ENCODE data around the gene MEIS3. TPM values are rescaled to one million over a fixed set of nuclear protein-coding genes. Genes with fewer than 3 reads are reported as not detected.
"Not testable (repeated sequence)": the region's sequence is repeated elsewhere in the genome, so short reads cannot be mapped to it uniquely, and the experiment has no call there.

The MEIS3 gene
- total RNA-seq, 1 donor from 2014 or later: 104 TPM

DNA sequence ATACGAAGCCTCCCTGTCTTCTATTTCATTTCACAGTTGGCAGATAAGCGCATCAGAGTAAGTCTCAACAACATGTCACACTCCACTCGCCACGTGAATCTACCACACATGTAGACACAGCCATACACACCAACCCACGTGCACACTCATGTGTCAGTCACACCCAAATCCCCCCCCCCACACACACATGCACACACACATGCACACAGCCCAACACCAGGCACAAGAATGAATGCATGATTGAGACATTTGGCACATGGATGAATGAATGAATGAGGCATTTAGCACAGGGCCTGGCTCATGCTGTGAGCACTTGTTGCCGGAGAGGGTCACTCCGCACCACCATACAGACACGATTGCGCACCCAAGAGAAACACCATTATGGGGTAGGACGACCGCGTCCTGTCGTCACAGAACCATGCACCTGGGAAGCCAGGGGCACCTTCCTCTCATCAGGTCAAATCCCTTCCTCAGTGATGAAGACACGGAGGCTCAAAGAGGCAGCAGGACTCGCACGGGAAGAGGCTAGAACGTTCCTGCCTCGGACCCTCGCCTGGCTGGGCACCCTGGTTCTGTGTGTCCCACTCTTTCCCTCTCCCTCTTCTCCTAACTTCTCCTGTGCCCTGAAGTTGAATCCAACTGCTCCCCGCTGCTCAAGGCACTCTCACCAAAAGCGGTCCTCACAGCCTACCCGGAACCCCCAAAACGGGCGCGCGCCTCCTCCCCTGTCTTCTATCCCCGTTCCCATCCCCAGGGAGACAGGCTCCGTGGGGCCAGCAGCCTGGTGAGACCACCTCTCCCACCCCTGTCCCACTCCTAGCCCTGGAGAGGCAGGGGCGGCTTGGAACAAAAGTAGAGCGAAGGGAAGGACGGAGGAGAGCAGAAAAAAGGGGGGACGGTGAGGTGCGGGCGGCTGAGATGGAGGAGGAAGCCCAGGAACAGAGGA is 1.3 kb downstream of the MEIS3 start:
- no peak for FAIRE-seq

DNA sequence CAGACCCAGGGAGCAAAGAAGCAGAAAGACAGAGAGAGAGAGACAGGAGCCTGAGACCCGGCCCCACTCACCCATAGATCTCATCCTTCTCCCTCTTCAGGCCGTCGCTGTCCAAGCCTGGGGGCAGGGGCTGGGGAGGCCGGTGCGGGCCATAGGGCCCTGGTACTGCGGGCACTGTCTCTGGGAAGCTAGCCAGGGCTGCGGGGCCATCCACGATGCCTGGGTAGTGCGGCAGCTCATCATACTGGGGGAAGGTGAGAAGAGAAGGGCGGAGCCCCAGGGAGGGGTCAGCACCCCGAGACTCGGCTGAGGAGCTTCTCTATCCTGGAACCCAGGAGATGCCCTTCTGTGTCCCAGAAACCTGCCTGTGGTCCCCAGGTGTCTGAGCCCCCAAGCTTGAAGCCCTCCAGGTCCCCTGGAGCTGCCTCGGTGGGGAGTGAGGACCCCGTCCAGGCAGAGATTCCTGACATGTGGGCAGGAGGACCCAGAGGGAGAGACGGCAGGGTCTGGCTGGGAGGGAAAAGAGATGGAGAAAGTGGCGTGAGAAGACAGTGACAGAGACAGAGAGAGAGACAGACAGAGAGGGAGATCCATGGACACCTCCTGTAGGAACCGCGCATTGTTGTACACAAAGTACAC is 2.1 kb downstream of the MEIS3 start:
- no peak for FAIRE-seq
- no peak for DNase-seq (ENCODE audit: low spot score in 2 of 2)

More for the DNA sequence above, 1.3 kb downstream of the MEIS3 start:
- no peak for DNase-seq (ENCODE audit: low spot score in 2 of 2)

DNA sequence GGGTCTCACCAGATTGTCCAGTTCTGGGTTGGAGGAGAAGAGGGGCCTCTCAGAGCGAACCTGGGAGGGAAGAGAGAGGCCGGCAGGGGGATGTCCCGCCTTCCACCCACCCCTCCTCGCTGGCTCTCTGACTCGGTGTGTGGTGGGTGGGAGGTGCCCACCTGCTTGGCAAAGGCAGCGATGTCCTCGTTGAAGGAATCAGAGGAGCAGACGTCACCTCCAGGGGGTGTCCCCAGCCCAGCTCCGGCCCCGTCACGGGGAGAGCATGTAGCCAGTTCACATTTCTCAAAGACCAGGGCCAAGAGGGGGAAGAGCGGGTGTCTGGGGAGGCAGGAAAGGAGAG is 2.7 kb downstream of the MEIS3 start:
- no peak for DNase-seq (ENCODE audit: low spot score in 2 of 2)
- no peak for FAIRE-seq

DNA sequence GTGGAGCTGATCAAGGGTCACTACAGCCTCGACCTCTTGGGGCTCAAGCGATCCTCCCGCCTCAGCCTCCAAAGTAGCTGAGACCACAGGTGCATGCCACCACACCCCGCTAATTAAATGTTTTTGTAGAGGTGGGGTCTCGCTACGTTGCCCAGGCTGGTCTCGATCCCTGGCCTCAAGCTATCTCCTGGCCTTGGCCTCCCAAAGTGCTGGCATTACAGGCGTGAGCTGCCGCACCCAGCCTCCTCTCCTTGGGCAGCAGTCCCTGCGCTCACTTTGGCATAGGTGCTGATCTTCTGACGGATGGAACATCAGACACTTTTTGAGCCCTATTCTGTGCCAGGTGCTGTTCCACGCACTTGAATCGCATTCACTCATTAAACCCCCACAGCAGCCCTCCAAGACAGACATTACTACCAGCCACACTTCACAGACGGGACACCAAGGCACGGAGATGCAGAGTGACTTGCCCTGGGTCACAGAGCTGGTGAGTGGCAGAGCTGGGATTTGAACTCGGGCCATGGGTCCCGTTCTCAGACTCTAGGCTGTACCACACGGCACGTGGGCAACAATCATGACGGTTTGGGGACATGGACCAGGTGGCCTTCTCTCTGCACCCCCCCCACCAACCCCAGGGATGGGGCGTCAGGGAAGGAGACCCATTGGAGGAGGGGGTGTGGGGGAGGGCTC is 3.2 kb downstream of the MEIS3 start:
- FAIRE-seq: no peak

DNA sequence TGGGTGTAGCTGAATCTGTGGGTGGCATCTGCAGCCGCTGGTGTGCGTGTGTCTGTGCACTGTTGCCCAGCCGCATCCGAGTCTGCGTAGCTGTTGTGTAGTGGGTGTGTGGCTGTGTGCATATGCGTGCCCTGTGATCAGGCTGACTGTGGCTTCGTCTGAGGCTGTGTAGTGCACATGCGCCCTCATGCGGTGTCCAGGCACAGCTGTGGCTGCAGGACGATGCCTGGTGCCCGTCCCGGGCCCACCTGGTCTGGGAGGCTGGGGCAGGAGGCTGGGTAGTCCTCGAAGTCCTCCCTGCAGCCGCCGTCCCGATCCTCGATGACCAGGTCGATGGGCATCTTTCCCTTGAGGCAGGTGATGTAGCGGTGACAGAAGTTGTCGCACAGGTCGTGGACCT is 4.9 kb downstream of the MEIS3 start:
- FAIRE-seq (no peak), DNase-seq (ENCODE audit: low spot score in 2 of 2) (no peak)

More for the DNA sequence above, 3.2 kb downstream of the MEIS3 start:
- no peak for DNase-seq (ENCODE audit: low spot score in 2 of 2)

DNA sequence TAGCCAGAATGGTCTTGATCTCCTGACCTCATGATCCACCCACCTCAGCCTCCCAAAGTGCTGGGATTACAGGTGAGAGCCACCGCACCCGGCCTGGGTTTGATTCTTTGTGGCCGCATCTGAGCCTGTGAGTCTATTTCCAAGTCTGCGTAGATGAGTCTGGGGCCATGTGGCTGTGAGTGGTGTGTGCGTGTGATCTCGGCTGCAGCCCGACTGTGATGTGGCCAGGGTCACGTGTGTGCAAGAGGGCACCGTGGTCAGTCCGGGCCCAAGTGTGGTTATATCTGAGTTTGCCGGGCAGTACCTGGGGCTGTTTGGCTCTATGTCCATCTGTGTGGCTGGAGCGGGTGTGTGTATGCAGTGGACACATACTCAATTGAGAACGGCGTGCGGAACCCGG is 5.4 kb downstream of the MEIS3 start:
- no peak for FAIRE-seq
- DNase-seq (ENCODE audit: low spot score in 2 of 2): no peak

DNA sequence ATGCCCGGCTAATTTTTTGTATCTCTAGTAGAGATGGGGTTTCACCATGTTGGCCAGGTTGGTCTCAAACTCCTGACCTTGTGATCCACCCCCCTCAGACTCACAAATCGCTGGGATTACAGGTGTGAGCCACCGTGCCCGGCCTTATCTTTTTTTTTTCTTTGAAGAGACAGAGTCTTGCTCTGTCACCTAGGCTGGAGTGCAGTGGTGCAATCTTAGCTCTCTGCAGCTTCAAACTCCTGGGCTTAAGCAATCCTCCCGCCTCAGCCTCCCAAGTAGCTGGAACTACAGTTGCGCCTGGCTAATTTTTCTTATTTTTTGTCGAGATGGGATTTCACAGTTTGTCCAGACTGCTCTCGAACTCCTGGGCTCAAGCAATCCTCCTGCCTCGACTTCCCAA is 7.6 kb downstream of the MEIS3 start:
- not testable (repeated sequence) for FAIRE-seq; DNase-seq (ENCODE audit: low spot score in 2 of 2)

DNA sequence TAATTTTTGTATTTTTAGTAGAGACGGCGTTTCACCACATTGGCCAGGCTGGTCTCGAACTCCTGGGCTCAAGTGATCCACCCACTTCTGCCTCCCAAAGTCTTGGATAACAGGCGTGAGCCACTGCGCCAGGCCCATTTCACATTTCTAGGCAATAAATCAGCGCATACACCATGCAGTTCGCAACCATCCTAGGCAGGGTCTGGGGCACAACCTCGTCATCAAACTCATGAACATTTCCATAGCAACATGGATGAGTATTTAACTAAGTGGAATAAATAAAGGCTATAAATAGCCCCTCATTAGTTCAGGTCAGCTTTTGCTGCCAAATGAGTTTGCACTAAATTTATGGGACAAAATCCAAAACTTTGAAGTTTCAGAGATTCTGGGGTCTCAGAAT is 8.2 kb downstream of the MEIS3 start:
- no peak for FAIRE-seq
- DNase-seq (ENCODE audit: low spot score in 2 of 2): no peak

DNA sequence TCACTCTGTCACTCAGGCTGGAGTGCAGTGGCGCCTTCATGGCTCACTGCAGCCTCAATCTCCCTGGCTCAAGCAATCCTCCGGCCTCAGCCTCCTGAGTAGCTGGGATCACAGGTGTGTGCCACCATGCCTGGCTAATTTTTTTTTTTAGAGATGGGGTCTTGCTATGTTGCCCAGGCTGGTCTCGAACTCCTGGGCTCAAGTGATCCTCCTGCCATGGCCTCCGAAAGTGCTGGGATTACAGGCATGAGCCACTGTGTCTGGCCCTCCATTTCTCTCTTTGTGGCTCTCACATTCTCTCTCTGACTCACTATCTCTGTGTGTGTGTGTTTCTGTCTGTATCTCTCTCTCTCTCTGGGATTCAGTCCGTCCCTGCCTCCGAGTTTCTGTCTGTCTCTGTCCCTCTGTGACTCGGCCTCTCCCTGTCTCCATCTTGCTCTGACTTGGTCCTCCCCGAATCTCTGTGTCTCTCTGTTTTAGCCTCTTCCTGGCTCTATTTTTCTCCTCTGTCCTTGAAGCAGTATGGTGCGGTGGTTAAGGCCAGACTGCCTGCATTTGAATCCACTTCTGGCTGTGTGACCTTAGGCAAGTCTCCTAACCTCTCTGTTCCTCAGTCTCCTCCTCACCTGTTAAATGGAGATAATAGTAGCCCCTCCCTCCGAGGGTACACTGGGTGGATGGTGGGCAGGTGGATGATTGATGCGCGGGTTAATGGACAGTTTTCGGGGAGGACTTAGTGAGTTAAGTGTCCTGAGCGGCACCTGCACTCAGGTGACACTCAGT is 11.0 kb downstream of the MEIS3 start:
- no peak for FAIRE-seq
- no peak for DNase-seq (ENCODE audit: low spot score in 2 of 2)

DNA sequence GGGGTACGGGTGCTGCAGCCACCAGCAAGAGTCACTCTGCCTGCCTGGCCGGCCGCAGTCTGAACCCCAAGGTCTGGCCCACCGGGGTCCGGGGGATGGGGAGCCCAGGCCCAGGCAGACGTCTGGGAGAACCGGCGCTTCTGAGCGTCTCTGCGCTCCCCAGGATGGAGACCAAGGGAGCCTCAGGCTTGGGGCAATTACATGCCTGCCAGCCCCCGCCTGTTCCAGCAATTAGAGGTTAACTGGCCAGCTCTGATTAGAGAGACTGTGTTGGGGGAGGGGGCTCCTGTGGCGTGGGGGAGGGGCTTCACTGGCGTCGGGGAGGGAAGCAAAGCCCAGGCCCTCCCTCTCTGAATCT is 11.9 kb downstream of the MEIS3 start:
- DNase-seq (ENCODE audit: low spot score in 2 of 2) (no peak), FAIRE-seq (no peak)

DNA sequence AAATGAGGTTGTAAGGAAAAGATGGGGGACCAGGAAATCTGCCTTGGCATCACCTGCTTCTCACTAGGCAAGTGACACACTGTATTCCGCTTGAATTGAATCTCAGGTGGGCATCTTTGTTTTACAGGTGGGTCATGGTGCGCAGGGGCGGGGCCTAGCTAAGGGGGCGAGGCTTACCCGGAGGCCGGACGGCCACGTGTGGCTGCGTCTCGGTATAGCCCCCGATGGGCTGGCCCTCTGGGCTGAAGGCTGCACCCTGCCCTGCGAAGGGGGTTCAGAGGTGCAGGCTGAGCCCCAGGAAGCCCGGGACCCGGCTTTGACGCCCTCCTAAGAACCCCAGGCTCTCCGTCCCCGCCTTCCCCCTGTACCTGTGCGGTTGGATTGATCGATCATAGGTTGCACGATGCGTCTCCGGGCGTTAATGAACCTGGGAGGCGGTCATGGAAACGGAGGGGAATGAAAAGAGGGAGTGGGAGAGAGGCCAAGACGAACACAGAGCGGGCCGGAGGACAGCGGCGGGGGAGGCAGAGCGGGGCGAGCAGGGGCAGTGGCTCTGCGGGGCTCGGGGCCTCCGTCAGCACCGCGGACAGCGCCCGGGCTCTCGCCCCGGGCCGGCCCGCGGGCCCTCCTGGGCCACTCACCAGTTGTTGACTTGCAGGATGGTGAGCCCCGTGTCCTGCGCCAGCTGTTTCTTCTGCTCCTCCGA is 12.5 kb downstream of the MEIS3 start:
- FAIRE-seq: no peak
- DNase-seq (ENCODE audit: low spot score in 2 of 2): no peak

DNA sequence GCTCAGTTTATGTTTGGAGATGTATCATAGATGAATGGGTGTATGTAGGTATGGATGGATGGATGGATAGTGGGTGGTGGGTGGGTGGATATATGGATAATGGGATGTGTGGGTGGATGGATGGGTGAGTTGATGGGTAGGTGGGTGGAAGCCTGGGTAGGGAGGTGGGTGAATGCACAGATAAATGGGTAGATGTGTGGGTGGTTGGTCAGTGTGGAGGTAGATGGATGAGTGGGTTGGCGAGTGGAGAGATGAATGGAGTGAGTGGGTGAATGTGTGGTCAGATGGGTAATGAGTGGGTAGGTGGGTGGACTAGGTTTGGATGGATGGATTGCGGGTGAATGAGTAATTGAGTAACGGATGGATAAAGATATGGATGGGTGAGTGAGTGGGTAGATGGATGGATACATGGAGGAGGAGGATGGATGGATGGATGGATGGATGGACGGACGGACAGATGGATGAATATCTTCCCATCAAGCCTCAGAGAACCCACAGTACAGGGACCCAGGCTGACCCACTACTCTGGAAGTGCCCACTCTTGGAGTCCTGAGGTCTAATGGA is 13.4 kb downstream of the MEIS3 start:
- FAIRE-seq: no peak
- no peak for DNase-seq (ENCODE audit: low spot score in 2 of 2)

DNA sequence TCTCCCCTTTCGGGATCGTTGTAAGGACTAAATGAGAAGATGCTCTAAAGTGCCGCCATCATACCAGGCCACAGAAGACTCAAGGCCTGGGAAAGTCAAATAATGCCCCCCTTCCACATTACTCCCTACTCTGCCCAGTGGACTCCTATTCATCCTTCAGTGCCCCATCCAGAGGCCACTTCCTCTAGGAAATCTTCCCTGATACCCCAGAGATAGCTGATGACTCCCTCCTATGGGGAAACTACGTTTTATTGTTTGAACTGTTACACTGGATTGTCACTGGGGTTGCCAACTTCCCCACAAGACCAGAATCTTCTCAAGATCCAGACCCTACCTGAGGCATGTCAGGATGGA is 14.2 kb downstream of the MEIS3 start:
- no peak for FAIRE-seq
- no peak for DNase-seq (ENCODE audit: low spot score in 2 of 2)

DNA sequence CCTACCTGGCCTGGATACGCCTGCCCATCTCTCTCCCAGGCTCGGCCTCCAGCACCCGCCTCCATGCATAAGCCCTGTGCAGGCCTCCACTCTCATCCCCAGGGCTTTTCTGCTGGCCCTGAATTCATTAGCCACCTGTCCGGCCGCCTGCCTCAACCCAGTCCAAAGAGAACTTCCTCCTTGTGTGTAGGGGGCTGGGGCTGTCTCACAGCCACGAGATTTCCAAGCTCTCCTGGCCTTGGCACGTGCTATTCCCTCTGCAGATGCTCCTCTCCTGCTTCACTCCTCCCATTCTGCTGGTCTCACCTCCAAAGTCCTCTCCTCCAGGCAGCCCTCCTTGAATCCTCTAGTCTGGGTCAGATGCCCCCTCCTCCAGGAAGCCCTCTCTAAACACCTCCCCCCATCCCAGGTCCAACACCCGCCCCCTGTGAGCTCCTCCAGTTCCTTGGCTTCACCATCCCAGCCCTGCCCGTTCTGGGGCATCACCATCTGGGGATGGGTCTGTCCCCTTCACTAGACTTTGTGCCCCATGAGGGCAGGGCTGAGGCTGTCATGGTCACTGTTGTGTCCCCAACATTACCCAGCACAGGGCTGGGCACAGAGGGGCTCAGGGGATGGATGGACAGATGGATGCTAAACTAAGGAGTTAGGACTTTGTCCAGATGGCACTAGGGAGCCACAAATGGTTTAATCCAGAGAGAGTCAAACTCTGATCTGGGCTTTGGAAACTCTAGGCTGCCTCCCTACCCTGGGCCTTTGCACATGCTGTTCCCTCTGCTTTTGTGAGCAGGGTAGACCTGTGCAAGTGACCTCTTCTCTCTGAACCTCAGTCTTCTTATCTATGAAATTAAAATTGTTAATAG is 14.8 kb downstream of the MEIS3 start:
- no peak for DNase-seq (ENCODE audit: low spot score in 2 of 2)
- no peak for FAIRE-seq

DNA sequence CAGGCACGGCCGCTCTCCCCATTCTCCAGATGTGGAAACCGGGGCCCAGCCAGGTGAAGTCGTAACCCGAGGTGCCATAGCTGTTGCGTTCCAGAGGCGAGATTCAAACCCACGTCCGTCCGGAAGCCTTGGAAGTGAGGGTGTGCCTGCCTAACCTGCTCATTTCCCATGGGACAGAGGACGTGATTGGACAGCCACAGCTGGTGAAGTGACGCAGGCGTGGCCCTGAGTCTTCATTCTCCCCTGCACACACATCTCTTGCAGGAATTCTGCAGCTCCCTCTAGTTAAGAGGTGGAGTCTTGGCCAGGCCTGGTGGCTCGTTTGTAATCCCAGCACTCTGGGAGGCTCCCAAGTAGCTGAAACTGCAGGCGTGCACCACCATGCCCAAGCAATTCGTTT is 16.8 kb downstream of the MEIS3 start:
- FAIRE-seq: no peak
- no peak for DNase-seq (ENCODE audit: low spot score in 2 of 2)

DNA sequence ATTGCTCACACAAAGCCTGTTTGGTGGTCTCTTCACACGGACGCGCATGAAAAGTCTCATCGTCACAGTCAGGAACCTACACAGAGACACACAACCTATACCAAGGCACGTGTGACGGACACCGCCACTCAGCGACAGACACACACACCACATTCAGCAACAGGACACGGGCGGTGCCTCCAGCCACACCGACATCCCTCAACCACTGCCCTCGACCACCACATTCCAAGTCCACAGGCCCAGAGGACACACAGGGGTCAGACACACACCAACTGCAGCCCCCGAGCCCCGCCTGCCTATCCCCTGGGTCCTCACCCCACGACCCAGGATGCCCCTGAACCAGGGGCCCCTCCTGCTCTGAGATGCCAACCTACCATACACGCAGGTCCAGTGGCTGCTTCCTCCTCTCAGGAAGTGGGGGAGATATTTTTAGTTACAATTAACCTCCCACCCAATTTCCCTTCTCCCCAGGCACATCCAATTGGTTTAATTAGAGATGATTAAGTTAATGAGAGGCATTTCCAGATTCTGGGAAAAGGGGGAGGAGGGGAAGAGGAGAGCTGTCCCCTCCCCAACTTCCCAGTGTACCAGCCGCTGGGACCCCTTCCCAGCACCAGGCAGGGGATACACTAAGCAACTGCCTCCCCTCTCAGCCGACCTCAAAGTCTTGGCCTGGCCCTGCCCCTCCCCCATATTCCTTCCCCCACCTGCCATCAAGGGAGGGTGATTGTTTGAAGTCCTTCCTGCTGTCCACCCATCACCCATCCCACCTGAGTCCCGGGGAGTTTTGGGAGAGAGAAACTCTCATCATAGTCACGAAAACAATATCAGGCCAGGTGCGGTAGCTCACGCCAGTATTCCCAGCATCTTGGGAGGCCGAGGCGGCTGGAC is 20.4 kb downstream of the MEIS3 start:
- FAIRE-seq: no peak
- DNase-seq (ENCODE audit: low spot score in 2 of 2): no peak

DNA sequence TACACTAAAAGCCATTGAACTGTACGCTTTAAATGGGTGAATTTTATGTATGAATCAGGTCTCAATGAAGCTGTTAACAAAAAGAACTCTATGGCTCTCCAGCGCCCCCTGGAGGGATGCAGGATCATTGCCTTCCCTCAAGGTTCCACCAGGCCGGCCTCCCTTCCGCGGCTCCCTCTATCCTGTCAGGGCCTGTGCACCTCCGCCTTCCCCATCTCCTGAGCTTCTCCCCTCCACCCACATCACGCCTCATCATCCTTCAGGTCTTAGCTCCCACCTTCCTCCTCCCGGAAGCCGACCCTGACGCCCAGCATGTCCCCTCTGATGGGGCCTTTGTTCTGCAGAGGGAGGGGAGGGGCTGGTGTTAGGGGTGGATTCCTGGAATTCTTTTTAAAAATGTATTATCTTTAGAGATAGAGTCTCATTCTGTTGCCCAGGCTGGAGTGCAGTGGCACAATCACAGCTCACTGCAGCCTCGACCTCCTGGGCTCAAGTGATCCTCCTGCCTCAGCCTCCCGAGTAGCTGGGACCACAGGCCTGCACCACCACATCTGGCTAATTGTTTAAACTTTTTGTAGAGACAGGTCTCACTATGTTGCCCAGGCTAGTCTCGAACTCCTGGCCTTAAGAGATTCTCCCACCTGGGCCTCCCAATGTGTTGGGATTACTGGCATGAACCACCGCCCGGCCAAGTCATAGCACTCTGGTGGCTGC is 27.7 kb downstream of the MEIS3 start:
- FAIRE-seq: no peak

More for the DNA sequence above, 27.7 kb downstream of the MEIS3 start:
- DNase-seq (ENCODE audit: low spot score in 2 of 2): peak in 1 of 2 donors; percentile 68
